ENCODE measurements around the gene SKAP1.

DNA sequence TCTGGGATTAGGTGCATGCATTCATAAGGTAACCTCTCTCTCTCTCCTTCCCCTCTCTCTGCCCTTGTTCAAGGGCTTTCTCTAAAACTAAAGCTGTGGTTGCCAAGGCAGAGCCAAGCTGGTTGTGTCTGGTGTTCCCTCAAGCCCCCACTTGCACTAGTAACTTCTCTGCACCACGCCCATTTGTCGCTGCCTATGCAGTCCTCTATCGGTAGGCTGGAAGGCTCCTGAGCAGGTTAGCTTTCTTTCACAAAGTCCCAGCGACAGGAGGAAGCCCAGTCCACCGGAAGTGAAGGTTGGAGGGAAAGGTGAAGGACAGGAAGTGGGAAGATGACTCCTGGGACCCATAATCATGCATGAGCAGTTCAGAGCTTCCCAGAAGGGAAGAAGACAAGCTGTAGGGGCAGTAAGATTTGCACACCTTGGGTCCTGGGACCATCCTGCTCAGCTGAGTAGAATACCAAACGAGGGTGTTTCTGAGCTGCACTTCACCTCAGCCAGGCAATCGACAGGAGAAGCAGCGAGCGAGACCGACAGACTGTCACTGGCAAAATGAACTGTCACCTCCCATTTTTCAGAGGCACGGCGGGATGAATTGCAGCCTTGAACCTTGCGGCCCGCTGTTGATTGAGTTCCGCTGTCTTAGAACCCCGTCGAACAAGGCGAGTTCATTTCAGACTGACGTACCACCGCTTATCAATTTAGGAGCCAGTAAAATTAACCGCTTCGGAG, 14.7 kb upstream of the SKAP1 start:
- no peak for TF ChIP-seq RARB (CRISPR knock-in tag; IDR thresholded peaks at IDR 0.05)
- TF ChIP-seq, protein P1, sequence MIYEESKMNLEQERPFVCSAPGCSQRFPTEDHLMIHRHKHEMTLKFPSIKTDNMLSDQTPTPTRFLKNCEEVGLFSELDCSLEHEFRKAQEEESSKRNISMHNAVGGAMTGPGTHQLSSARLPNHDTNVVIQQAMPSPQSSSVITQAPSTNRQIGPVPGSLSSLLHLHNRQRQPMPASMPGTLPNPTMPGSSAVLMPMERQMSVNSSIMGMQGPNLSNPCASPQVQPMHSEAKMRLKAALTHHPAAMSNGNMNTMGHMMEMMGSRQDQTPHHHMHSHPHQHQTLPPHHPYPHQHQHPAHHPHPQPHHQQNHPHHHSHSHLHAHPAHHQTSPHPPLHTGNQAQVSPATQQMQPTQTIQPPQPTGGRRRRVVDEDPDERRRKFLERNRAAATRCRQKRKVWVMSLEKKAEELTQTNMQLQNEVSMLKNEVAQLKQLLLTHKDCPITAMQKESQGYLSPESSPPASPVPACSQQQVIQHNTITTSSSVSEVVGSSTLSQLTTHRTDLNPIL (CRISPR knock-in tag; IDR thresholded peaks at IDR 0.05; ENCODE audit: low read depth) = no peak
- TF ChIP-seq, protein P2, sequence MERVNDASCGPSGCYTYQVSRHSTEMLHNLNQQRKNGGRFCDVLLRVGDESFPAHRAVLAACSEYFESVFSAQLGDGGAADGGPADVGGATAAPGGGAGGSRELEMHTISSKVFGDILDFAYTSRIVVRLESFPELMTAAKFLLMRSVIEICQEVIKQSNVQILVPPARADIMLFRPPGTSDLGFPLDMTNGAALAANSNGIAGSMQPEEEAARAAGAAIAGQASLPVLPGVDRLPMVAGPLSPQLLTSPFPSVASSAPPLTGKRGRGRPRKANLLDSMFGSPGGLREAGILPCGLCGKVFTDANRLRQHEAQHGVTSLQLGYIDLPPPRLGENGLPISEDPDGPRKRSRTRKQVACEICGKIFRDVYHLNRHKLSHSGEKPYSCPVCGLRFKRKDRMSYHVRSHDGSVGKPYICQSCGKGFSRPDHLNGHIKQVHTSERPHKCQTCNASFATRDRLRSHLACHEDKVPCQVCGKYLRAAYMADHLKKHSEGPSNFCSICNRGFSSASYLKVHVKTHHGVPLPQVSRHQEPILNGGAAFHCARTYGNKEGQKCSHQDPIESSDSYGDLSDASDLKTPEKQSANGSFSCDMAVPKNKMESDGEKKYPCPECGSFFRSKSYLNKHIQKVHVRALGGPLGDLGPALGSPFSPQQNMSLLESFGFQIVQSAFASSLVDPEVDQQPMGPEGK (CRISPR knock-in tag; IDR thresholded peaks at IDR 0.05; ENCODE audit: borderline replicate concordance) = no peak
- no peak for TF ChIP-seq ZFP3 (CRISPR knock-in tag; IDR thresholded peaks at IDR 0.05)
- no peak for TF ChIP-seq SNAI2 (CRISPR knock-in tag; IDR thresholded peaks at IDR 0.05)
- TF ChIP-seq BACH2 (CRISPR knock-in tag; IDR thresholded peaks at IDR 0.05; ENCODE audit: borderline replicate concordance) = no peak
- TF ChIP-seq TOX (CRISPR knock-in tag; IDR thresholded peaks at IDR 0.05; ENCODE audit: borderline replicate concordance) = no peak
- TF ChIP-seq, protein P3, sequence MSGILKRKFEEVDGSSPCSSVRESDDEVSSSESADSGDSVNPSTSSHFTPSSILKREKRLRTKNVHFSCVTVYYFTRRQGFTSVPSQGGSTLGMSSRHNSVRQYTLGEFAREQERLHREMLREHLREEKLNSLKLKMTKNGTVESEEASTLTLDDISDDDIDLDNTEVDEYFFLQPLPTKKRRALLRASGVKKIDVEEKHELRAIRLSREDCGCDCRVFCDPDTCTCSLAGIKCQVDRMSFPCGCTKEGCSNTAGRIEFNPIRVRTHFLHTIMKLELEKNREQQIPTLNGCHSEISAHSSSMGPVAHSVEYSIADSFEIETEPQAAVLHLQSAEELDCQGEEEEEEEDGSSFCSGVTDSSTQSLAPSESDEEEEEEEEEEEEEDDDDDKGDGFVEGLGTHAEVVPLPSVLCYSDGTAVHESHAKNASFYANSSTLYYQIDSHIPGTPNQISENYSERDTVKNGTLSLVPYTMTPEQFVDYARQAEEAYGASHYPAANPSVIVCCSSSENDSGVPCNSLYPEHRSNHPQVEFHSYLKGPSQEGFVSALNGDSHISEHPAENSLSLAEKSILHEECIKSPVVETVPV (CRISPR knock-in tag; IDR thresholded peaks at IDR 0.05) = no peak
- no peak for TF ChIP-seq ZNF565 (CRISPR knock-in tag; conservative IDR thresholded peaks at IDR 0.05; ENCODE audit: low read depth)
- TF ChIP-seq ZC3H10 (CRISPR knock-in tag; IDR thresholded peaks at IDR 0.05) = no peak
- TF ChIP-seq, protein P4, sequence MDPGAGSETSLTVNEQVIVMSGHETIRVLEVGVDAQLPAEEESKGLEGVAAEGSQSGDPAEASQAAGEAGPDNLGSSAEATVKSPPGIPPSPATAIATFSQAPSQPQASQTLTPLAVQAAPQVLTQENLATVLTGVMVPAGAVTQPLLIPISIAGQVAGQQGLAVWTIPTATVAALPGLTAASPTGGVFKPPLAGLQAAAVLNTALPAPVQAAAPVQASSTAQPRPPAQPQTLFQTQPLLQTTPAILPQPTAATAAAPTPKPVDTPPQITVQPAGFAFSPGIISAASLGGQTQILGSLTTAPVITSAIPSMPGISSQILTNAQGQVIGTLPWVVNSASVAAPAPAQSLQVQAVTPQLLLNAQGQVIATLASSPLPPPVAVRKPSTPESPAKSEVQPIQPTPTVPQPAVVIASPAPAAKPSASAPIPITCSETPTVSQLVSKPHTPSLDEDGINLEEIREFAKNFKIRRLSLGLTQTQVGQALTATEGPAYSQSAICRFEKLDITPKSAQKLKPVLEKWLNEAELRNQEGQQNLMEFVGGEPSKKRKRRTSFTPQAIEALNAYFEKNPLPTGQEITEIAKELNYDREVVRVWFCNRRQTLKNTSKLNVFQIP (CRISPR knock-in tag; IDR thresholded peaks at IDR 0.05; ENCODE audit: borderline replicate concordance, low read depth) = no peak
- TF ChIP-seq, protein P5, sequence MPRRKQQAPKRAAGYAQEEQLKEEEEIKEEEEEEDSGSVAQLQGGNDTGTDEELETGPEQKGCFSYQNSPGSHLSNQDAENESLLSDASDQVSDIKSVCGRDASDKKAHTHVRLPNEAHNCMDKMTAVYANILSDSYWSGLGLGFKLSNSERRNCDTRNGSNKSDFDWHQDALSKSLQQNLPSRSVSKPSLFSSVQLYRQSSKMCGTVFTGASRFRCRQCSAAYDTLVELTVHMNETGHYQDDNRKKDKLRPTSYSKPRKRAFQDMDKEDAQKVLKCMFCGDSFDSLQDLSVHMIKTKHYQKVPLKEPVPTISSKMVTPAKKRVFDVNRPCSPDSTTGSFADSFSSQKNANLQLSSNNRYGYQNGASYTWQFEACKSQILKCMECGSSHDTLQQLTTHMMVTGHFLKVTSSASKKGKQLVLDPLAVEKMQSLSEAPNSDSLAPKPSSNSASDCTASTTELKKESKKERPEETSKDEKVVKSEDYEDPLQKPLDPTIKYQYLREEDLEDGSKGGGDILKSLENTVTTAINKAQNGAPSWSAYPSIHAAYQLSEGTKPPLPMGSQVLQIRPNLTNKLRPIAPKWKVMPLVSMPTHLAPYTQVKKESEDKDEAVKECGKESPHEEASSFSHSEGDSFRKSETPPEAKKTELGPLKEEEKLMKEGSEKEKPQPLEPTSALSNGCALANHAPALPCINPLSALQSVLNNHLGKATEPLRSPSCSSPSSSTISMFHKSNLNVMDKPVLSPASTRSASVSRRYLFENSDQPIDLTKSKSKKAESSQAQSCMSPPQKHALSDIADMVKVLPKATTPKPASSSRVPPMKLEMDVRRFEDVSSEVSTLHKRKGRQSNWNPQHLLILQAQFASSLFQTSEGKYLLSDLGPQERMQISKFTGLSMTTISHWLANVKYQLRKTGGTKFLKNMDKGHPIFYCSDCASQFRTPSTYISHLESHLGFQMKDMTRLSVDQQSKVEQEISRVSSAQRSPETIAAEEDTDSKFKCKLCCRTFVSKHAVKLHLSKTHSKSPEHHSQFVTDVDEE (CRISPR knock-in tag; IDR thresholded peaks at IDR 0.05) = no peak
- TF ChIP-seq ISL1 (CRISPR knock-in tag; IDR thresholded peaks at IDR 0.05) = no peak

All from SK-N-SH treated with all-trans-retinoic acid at 6 μM for 48 hours (cell line).